ENCODE data around the gene RAD21L1.

The RAD21L1 gene

DNA sequence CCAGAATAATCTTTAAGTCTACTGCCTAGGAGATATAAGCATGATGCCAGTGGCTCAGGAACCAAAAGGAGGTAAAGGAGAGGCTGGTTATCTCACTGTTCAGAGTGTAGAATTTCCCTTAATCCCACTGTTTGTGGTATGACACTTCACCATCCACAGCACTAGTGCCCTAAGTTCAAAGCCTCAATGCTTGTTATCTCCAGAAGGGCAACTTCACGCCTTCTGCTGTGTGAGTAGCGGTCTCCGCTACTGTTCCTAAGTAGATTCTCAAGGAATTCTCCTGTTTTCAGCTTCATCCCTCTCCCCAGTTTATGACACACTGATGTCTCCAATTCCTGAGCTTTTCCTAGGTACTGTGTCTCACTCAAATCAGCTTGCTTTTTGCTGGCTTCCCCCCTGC lies 26.6 kb downstream of the RAD21L1 start:
- H3K4me3 ChIP-seq (ENCODE audit: low read depth, low read length) = no peak overlapping the region
- no peak for TF ChIP-seq CTCF (IDR thresholded peaks at IDR 0.05; ENCODE audit: low read depth, low read length)

- TF ChIP-seq CTCF (IDR thresholded peaks at IDR 0.05; ENCODE audit: low read depth, low read length) = no peak
- no peak overlapping the region for H3K4me3 ChIP-seq (ENCODE audit: low read depth, low read length)
These were observed 28.4 kb downstream of the RAD21L1 start for GRCh38 chr20:1254254-1254653.

- no peak overlapping the region for H3K4me3 ChIP-seq (ENCODE audit: low read depth, low read length)
- no peak for TF ChIP-seq CTCF (IDR thresholded peaks at IDR 0.05; ENCODE audit: low read depth, low read length)
These were observed 29.8 kb downstream of the RAD21L1 start for GRCh38 chr20:1255675-1256074.

DNA sequence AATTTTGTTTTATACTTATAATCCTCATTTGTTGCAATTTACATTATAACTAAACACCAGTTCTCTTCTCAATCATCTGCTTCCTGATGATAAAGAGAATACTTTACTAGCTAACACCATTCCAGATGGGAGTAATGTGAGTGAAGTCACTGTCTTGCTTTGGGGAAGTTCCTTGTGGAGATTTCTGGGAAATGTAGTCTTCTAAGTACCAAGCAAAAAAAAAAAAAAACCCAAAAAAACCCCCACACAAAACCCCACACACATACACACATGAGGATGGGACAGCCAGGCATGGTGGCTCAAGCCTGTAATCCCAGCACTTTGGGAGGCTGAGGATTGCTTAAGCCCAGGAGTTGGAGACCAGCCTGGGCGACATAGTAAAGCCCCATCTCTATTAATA lies 38.0 kb downstream of the RAD21L1 start:
- no peak overlapping the region for H3K4me3 ChIP-seq (ENCODE audit: low read depth, low read length)
- no peak for TF ChIP-seq CTCF (IDR thresholded peaks at IDR 0.05; ENCODE audit: low read depth, low read length)

DNA sequence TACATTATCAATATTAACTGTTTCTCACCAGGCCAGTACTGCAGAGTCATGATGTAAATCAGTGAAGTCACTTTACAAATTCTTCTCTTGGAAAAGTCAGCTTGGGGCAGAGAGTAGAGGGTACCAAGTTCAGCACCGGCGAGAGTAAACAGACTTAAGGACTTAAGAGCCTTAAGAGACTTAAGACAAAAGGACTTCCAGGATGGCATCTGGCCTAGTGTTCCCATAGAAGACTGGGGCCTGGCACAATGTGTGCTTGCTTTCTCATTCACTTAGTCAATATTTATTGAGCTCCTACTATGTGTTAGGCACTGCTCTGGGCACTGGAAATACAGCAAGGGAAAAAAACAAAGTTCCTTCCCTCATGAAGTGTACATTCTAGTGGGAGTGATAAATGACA lies 38.9 kb downstream of the RAD21L1 start:
- TF ChIP-seq CTCF (IDR thresholded peaks at IDR 0.05; ENCODE audit: low read depth, low read length) = no peak
- no peak overlapping the region for H3K4me3 ChIP-seq (ENCODE audit: low read depth, low read length)

- TF ChIP-seq CTCF (IDR thresholded peaks at IDR 0.05; ENCODE audit: low read depth, low read length) = no peak
- H3K4me3 ChIP-seq (ENCODE audit: low read depth, low read length) = peak overlapping the region; percentile 76
These were observed 39.5 kb downstream of the RAD21L1 start for GRCh38 chr20:1265226-1265915.

- H3K4me3 ChIP-seq (ENCODE audit: low read depth, low read length) = peak overlapping the region; percentile 76
- TF ChIP-seq CTCF (IDR thresholded peaks at IDR 0.05; ENCODE audit: low read depth, low read length) = no peak
These were observed 40.0 kb downstream of the RAD21L1 start for GRCh38 chr20:1265916-1266166.
